T-helper 1 cell treated with Interleukin-12 subunit alpha and Interleukin-12 subunit beta and Interleukin-4 antibody, amounts not matched to agents 30 ng/mL and 1 ng/mL, for 36 hours (primary cell): ENCODE measurements around the gene OR7A5. TPM values are rescaled to one million over a fixed set of nuclear protein-coding genes. Genes with fewer than 3 reads are reported as not detected.
"Not testable (repeated sequence)": the region's sequence is repeated elsewhere in the genome, so short reads cannot be mapped to it uniquely, and the experiment has no call there.

ENCODE experiments used
- intact Hi-C: fragments of 100-400 bp; cut with micrococcal nuclease; formaldehyde crosslinking; loops from one replicate; pipeline ENCODE4 v1.15.1; 2024
- total RNA-seq: library from RNA; stranded (reverse); gene quantifications from 2 replicates; pipeline ENCODE4 v1.2.3, GENCODE V29; 2022

OR7A5 gene
- total RNA-seq, 1 donor from 2014 or later, result not detected

GRCh38 chr19:14785102-14785793 lies 49.7 kb downstream of the OR7A5 start:
- intact Hi-C loops, result loop anchor here (5.0 kb wide), 1 partner anchor 213 kb away; the partner anchor contains the start of gene NDUFB7

GRCh38 chr19:14784730-14785101 lies 50.3 kb downstream of the OR7A5 start:
- intact Hi-C loops, result loop anchor here (5.0 kb wide), 1 partner anchor 212 kb away; the partner anchor contains the start of gene NDUFB7

GRCh38 chr19:14783410-14783998 lies 51.5 kb downstream of the OR7A5 start:
- intact Hi-C loops, result not testable (repeated sequence)

- intact Hi-C loops, result no loop called here
These were observed 52.2 kb downstream of the OR7A5 start for GRCh38 chr19:14782626-14783409.

- intact Hi-C loops, result not testable (repeated sequence)
These were observed 53.1 kb downstream of the OR7A5 start for GRCh38 chr19:14781713-14782536.

GRCh38 chr19:14780622-14781225 lies 54.3 kb downstream of the OR7A5 start:
- intact Hi-C loops, result not testable (repeated sequence)

- intact Hi-C loops, result no loop called here
These were observed 55.8 kb downstream of the OR7A5 start for GRCh38 chr19:14779151-14779550.

- intact Hi-C loops, result not testable (repeated sequence)
These were observed 56.7 kb downstream of the OR7A5 start, which contains the start of gene ADGRE2 for GRCh38 chr19:14778110-14778845. TSS of gene ADGRE2 (minus strand) at chr19:14778560. CDS start at chr19:14776756, 1,804 bp downstream.

- intact Hi-C loops, result not testable (repeated sequence)
These were observed 57.3 kb downstream of the OR7A5 start for GRCh38 chr19:14777645-14778044.

Other genes with a start within 250 kb of the OR7A5 start
- gene ADGRE3, start 160.3 kb downstream of the OR7A5 start, total RNA-seq, result not detected in 2 replicates
- 13.3 and 14.5 TPM in 2 replicates for gene ZNF333, start 145.1 kb downstream of the OR7A5 start, total RNA-seq
- 0.88 and 2.3 TPM in 2 replicates for gene ADGRE2, start 56.6 kb downstream of the OR7A5 start, total RNA-seq
- not detected in 2 replicates for gene OR7C1, start within 50 bp of the OR7A5 start, total RNA-seq
- gene OR7A10, start 13.7 kb upstream of the OR7A5 start, total RNA-seq, result not detected in 2 replicates
- not detected in 2 replicates for gene OR7A17, start 50.9 kb upstream of the OR7A5 start, total RNA-seq
- gene OR7C2, start 106.3 kb upstream of the OR7A5 start, total RNA-seq, result not detected in 2 replicates
- not detected in 2 replicates for gene SLC1A6, start 144.7 kb upstream of the OR7A5 start, total RNA-seq
- gene CASP14, start 214.3 kb upstream of the OR7A5 start, total RNA-seq, result not detected in 2 replicates
- not detected in 2 replicates for gene OR1I1, start 247.0 kb upstream of the OR7A5 start, total RNA-seq